Measurements from ENCODE around the gene SMCO3. TPM values are rescaled to one million over a fixed set of nuclear protein-coding genes. Genes with fewer than 3 reads are reported as not detected.

The SMCO3 gene
- total and polyA plus RNA-seq, 2 of the 13 experiments (the other 11 are each of a cell fraction or from before 2014, with no cell fraction given): 0.29 to 0.42 TPM

DNA sequence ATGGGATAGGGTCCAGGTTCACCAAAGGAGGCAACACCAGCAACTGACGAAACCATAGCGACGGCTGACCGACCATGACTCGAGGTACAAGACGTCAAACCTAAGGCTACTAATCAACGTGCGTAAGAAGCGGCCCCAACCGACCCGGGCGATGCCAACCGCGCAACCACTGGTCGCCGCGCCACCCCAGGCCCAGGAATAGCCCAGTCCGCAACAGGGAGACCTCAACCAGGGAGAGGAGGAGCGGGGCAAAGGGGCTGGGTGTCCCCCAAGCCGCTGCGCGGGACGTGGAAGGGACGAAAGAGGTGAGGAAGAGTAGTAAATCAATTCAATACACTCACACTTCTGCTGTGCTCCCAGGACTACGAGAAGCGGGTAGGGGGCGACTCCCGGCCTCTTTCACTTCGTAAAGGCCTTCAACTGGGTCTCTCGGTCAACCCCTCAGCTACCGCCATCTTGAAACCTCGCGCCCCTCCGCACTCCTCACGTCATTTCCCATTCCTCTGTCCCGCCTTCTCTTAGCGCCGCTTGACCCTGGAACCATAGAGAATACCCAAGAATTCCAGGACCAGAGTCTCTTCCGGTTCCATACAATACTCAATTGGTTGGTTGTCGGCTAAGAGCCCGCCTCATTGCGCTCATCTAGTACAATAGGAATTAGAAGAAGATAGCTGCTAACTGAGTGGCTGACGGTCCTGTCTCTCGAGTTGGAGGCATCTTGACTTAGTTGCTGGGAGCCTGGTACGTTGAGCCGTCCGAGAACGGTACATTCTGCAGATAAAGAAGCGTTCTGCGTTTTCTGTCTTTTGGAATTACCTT lies 10.8 kb downstream of the SMCO3 start, which contains the start of the genes C12orf60 and WBP11 (continued):
- TF ChIP-seq, protein P1, sequence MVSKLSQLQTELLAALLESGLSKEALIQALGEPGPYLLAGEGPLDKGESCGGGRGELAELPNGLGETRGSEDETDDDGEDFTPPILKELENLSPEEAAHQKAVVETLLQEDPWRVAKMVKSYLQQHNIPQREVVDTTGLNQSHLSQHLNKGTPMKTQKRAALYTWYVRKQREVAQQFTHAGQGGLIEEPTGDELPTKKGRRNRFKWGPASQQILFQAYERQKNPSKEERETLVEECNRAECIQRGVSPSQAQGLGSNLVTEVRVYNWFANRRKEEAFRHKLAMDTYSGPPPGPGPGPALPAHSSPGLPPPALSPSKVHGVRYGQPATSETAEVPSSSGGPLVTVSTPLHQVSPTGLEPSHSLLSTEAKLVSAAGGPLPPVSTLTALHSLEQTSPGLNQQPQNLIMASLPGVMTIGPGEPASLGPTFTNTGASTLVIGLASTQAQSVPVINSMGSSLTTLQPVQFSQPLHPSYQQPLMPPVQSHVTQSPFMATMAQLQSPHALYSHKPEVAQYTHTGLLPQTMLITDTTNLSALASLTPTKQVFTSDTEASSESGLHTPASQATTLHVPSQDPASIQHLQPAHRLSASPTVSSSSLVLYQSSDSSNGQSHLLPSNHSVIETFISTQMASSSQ (IDR thresholded peaks at IDR 0.05; ENCODE audit: low read depth): no peak
- TF ChIP-seq, protein P1 (CRISPR knock-in tag; IDR thresholded peaks at IDR 0.05; ENCODE audit: borderline replicate concordance): no peak
- TF ChIP-seq ZNF34 (CRISPR knock-in tag; IDR thresholded peaks at IDR 0.05; ENCODE audit: borderline replicate concordance): no peak
- TF ChIP-seq NAIF1 (CRISPR knock-in tag; IDR thresholded peaks at IDR 0.05; ENCODE audit: borderline replicate concordance): no peak
- no peak for TF ChIP-seq ZNF75D (CRISPR knock-in tag; IDR thresholded peaks at IDR 0.05; ENCODE audit: borderline replicate concordance)
- peak; percentile 94 for TF ChIP-seq TEAD3 (CRISPR knock-in tag; optimal IDR thresholded peaks at IDR 0.05; ENCODE audit: borderline replicate concordance)
- TF ChIP-seq, protein P2, sequence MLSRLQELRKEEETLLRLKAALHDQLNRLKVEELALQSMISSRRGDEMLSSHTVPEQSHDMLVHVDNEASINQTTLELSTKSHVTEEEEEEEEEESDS (CRISPR knock-in tag; IDR thresholded peaks at IDR 0.05; ENCODE audit: borderline replicate concordance): no peak
- no peak for TF ChIP-seq SP140L (CRISPR knock-in tag; IDR thresholded peaks at IDR 0.05; ENCODE audit: borderline replicate concordance)
- TF ChIP-seq, protein P3, sequence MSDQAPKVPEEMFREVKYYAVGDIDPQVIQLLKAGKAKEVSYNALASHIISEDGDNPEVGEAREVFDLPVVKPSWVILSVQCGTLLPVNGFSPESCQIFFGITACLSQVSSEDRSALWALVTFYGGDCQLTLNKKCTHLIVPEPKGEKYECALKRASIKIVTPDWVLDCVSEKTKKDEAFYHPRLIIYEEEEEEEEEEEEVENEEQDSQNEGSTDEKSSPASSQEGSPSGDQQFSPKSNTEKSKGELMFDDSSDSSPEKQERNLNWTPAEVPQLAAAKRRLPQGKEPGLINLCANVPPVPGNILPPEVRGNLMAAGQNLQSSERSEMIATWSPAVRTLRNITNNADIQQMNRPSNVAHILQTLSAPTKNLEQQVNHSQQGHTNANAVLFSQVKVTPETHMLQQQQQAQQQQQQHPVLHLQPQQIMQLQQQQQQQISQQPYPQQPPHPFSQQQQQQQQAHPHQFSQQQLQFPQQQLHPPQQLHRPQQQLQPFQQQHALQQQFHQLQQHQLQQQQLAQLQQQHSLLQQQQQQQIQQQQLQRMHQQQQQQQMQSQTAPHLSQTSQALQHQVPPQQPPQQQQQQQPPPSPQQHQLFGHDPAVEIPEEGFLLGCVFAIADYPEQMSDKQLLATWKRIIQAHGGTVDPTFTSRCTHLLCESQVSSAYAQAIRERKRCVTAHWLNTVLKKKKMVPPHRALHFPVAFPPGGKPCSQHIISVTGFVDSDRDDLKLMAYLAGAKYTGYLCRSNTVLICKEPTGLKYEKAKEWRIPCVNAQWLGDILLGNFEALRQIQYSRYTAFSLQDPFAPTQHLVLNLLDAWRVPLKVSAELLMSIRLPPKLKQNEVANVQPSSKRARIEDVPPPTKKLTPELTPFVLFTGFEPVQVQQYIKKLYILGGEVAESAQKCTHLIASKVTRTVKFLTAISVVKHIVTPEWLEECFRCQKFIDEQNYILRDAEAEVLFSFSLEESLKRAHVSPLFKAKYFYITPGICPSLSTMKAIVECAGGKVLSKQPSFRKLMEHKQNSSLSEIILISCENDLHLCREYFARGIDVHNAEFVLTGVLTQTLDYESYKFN (CRISPR knock-in tag; conservative IDR thresholded peaks at IDR 0.05): no peak
- TF ChIP-seq KLF15 (CRISPR knock-in tag; IDR thresholded peaks at IDR 0.05; ENCODE audit: borderline replicate concordance): no peak
- TF ChIP-seq, protein P4, sequence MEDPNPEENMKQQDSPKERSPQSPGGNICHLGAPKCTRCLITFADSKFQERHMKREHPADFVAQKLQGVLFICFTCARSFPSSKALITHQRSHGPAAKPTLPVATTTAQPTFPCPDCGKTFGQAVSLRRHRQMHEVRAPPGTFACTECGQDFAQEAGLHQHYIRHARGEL (CRISPR knock-in tag; IDR thresholded peaks at IDR 0.05): no peak
- TF ChIP-seq, protein P5, sequence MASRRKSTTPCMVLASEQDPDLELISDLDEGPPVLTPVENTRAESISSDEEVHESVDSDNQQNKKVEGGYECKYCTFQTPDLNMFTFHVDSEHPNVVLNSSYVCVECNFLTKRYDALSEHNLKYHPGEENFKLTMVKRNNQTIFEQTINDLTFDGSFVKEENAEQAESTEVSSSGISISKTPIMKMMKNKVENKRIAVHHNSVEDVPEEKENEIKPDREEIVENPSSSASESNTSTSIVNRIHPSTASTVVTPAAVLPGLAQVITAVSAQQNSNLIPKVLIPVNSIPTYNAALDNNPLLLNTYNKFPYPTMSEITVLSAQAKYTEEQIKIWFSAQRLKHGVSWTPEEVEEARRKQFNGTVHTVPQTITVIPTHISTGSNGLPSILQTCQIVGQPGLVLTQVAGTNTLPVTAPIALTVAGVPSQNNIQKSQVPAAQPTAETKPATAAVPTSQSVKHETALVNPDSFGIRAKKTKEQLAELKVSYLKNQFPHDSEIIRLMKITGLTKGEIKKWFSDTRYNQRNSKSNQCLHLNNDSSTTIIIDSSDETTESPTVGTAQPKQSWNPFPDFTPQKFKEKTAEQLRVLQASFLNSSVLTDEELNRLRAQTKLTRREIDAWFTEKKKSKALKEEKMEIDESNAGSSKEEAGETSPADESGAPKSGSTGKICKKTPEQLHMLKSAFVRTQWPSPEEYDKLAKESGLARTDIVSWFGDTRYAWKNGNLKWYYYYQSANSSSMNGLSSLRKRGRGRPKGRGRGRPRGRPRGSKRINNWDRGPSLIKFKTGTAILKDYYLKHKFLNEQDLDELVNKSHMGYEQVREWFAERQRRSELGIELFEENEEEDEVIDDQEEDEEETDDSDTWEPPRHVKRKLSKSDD (CRISPR knock-in tag; IDR thresholded peaks at IDR 0.05; ENCODE audit: low read depth): peak; percentile 24; the same call in 1 of the 2 replicates
- TF ChIP-seq FOXJ3 (CRISPR knock-in tag; IDR thresholded peaks at IDR 0.05; ENCODE audit: borderline replicate concordance): no peak
- TF ChIP-seq, protein P6, sequence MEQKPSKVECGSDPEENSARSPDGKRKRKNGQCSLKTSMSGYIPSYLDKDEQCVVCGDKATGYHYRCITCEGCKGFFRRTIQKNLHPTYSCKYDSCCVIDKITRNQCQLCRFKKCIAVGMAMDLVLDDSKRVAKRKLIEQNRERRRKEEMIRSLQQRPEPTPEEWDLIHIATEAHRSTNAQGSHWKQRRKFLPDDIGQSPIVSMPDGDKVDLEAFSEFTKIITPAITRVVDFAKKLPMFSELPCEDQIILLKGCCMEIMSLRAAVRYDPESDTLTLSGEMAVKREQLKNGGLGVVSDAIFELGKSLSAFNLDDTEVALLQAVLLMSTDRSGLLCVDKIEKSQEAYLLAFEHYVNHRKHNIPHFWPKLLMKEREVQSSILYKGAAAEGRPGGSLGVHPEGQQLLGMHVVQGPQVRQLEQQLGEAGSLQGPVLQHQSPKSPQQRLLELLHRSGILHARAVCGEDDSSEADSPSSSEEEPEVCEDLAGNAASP (CRISPR knock-in tag; IDR thresholded peaks at IDR 0.05; ENCODE audit: borderline replicate concordance): no peak
